ENCODE data around the gene C11orf65. TPM values are rescaled to one million over a fixed set of nuclear protein-coding genes. Genes with fewer than 3 reads are reported as not detected.
"Not testable (repeated sequence)": the region's sequence is repeated elsewhere in the genome, so short reads cannot be mapped to it uniquely, and the experiment has no call there.

C11orf65 gene
- total RNA-seq, 2 donors from 2014 or later: 0.50 to 0.64 TPM

- TF ChIP-seq, protein P1, sequence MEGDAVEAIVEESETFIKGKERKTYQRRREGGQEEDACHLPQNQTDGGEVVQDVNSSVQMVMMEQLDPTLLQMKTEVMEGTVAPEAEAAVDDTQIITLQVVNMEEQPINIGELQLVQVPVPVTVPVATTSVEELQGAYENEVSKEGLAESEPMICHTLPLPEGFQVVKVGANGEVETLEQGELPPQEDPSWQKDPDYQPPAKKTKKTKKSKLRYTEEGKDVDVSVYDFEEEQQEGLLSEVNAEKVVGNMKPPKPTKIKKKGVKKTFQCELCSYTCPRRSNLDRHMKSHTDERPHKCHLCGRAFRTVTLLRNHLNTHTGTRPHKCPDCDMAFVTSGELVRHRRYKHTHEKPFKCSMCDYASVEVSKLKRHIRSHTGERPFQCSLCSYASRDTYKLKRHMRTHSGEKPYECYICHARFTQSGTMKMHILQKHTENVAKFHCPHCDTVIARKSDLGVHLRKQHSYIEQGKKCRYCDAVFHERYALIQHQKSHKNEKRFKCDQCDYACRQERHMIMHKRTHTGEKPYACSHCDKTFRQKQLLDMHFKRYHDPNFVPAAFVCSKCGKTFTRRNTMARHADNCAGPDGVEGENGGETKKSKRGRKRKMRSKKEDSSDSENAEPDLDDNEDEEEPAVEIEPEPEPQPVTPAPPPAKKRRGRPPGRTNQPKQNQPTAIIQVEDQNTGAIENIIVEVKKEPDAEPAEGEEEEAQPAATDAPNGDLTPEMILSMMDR (IDR thresholded peaks at IDR 0.05): no peak
Observed at GRCh38 chr11:108432783-108433182, 34.5 kb downstream of the C11orf65 start.

DNA sequence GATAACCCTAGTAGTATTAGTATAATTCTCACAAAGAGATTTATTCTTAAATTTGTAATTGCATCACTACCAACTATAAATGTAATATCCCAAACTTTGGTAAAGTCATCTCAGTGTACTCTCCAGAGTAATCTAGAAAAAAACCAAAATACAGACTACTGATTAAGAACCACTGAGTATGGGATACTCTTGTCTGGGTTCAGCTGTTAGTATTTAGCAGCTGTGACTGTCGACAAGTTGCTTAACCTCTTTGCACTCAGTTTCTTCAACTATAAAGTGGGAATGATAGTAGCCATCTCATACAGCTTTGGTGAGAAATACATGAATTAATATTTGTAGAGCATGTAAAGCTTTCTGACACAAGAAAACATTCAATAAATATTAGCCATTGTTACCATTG is 35.3 kb downstream of the C11orf65 start:
- DNase-seq: no peak
- no peaks in the 10 kb centered on the region for H3K36me3 ChIP-seq
- H3K27me3 ChIP-seq: no peaks in the 10 kb centered on the region
- no peak overlapping the region for H3K27ac ChIP-seq
- H3K9ac ChIP-seq (ENCODE audit: low read depth in 2 of 2, low read length in 2 of 2): no peak overlapping the region
- H3K9me3 ChIP-seq: no peaks in the 10 kb centered on the region
- no peak overlapping the region for H3K4me3 ChIP-seq
- H3K4me1 ChIP-seq: no peaks in the 10 kb centered on the region
- intact Hi-C loops (cut with DNase I): no loop called here
- TF ChIP-seq, protein P1 (IDR thresholded peaks at IDR 0.05): no peak

More at GRCh38 chr11:108432783-108433182, 34.5 kb downstream of the C11orf65 start:
- H3K27me3 ChIP-seq: no peaks in the 10 kb centered on the region
- H3K4me3 ChIP-seq: no peak overlapping the region
- no peak overlapping the region for H3K9ac ChIP-seq (ENCODE audit: low read depth in 2 of 2, low read length in 2 of 2)
- DNase-seq: no peak
- intact Hi-C loops (cut with DNase I): no loop called here
- no peaks in the 10 kb centered on the region for H3K9me3 ChIP-seq
- H3K4me1 ChIP-seq: no peaks in the 10 kb centered on the region
- no peaks in the 10 kb centered on the region for H3K36me3 ChIP-seq
- H3K27ac ChIP-seq: no peak overlapping the region

- no peak for DNase-seq
- Histone ChIP-seq H3K4me3 (no peak overlapping the region), H3K27me3 (no peaks in the 10 kb centered on the region), H3K27ac (no peak overlapping the region), H3K9ac (ENCODE audit: low read depth in 2 of 2, low read length in 2 of 2) (no peak overlapping the region), H3K9me3 (no peaks in the 10 kb centered on the region), H3K36me3 (no peaks in the 10 kb centered on the region), H3K4me1 (no peaks in the 10 kb centered on the region)
- TF ChIP-seq, protein P1 (IDR thresholded peaks at IDR 0.05): no peak
- intact Hi-C loops (cut with DNase I): no loop called here
Observed at GRCh38 chr11:108431370-108431769, 36.0 kb downstream of the C11orf65 start.

DNA sequence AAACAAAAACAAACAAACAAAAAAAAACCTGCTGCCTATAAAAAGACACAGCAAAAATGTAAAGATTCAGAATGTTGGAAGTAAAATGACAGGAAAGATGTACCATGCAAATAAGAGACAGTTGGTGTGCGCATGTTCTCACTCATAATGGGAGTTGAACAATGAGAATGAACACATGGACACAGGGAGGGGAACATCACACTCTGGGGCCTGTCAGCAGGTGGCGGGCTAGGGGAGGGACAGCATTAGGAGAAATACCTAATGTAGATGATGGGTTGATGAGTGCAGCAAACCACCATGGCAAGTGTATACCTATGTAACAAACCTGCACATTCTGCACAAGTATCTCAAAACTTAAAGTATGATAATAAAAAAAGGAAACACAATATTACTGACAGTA is 49.8 kb downstream of the C11orf65 start:
- not testable (repeated sequence) for H3K27ac ChIP-seq; H3K36me3 ChIP-seq; H3K9ac ChIP-seq (ENCODE audit: low read depth in 2 of 2, low read length in 2 of 2); H3K4me1 ChIP-seq; H3K4me3 ChIP-seq; H3K27me3 ChIP-seq; H3K9me3 ChIP-seq
- DNase-seq: peak; percentile 41
- intact Hi-C loops (cut with DNase I): loop anchor here (5.0 kb wide), 1 partner anchor 235 kb away; no protein-coding TSS in a partner anchor

DNA sequence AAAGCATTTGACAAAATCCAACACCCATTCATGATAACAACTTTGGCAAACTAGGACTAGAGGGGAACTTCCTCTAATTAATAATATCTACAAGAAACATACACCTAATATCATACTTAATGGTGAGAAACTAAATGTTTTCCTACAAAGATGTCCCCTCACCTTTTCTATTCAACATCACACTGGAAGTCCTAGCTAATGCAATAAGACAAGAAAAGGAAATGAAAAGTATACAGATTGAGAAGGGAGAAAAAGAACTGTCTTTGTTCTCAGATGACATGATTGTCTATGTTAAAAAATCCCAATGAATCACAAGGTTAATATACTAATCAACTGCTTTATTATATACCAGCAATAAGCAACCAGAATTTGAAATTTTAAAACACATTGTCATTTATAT is 52.4 kb downstream of the C11orf65 start:
- Histone ChIP-seq H3K4me1 (no peaks in the 10 kb centered on the region), H3K36me3 (no peaks in the 10 kb centered on the region), H3K9me3 (no peaks in the 10 kb centered on the region), H3K27me3 (no peaks in the 10 kb centered on the region), H3K4me3 (no peak overlapping the region), H3K27ac (no peak overlapping the region), H3K9ac (ENCODE audit: low read depth in 2 of 2, low read length in 2 of 2) (no peak overlapping the region)
- intact Hi-C loops (cut with DNase I): loop anchor here (5.0 kb wide), 1 partner anchor 237 kb away; no protein-coding TSS in a partner anchor
- no peak for DNase-seq
- TF ChIP-seq, protein P1 (IDR thresholded peaks at IDR 0.05): no peak

DNA sequence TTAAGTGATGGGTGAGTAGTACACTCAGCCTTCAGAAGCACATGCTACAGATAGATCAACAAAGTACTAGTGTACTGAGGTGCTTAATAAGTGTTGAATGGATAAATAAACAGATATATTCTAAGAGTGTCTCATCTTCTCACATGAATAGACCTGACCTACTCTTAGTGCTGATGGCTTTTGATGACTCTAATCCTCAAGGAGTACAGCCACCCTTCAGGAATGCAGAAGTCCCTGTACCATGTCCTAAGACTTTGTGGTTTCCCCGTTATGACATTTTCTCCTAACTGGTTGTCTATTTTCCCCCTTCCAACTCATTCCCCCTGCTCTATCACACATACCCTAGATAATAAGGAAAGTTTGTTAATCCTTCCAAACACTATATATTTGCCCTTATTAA is 61.6 kb downstream of the C11orf65 start:
- no peak overlapping the region for H3K4me3 ChIP-seq
- DNase-seq: no peak
- intact Hi-C loops (cut with DNase I): no loop called here
- no peaks in the 10 kb centered on the region for H3K9me3 ChIP-seq
- H3K27ac ChIP-seq: no peak overlapping the region
- H3K36me3 ChIP-seq: no peaks in the 10 kb centered on the region
- no peaks in the 10 kb centered on the region for H3K4me1 ChIP-seq
- no peaks in the 10 kb centered on the region for H3K27me3 ChIP-seq
- H3K9ac ChIP-seq (ENCODE audit: low read depth in 2 of 2, low read length in 2 of 2): no peak overlapping the region
- TF ChIP-seq, protein P1 (IDR thresholded peaks at IDR 0.05): no peak
